OCI-LY1 (cell line): ENCODE measurements around the gene FAM200A.

Source experiments
- H2AFZ ChIP-seq: fragments of 200-600 bp; sonication (generic), shearing (Covaris generic); 2 replicates; pipeline ENCODE4 v1.6.0; 2014; ENCODE audit warnings: antibody characterized with exemption, mild to moderate bottlenecking, low read length
- H3F3A ChIP-seq: fragments of 200-600 bp; sonication (generic), shearing (Covaris generic); 2 replicates; pipeline ENCODE4 v1.6.0; 2014; ENCODE audit warnings: mild to moderate bottlenecking, antibody characterized with exemption, low read length, moderate library complexity; ENCODE audit not compliant: insufficient read depth
- H3K27ac ChIP-seq: fragments of 200-600 bp; sonication (generic); 2 replicates; pipeline ENCODE4 v1.5.1; 2014; ENCODE audit warnings: low read length, mixed run types, mild to moderate bottlenecking, low read depth; ENCODE audit not compliant: poor library complexity, severe bottlenecking
- H3K27me3 ChIP-seq: fragments of 200-600 bp; sonication (generic); 2 replicates; pipeline ENCODE4 v1.6.0; 2014; ENCODE audit warnings: antibody characterized with exemption, mild to moderate bottlenecking, low read length, moderate library complexity; ENCODE audit not compliant: insufficient read depth
- H3K36me3 ChIP-seq: fragments of 200-600 bp; sonication (generic); 2 replicates; pipeline ENCODE4 v1.6.1; 2014; ENCODE audit warnings: mild to moderate bottlenecking, antibody characterized with exemption, low read length, moderate library complexity, mixed read lengths; ENCODE audit not compliant: insufficient read depth
- H3K4me1 ChIP-seq: fragments of 200-600 bp; sonication (generic); 2 replicates; pipeline ENCODE4 v1.5.1; 2014; ENCODE audit warnings: mild to moderate bottlenecking, low read length, moderate library complexity; ENCODE audit not compliant: insufficient read depth, severe bottlenecking
- H3K4me2 ChIP-seq: fragments of 200-600 bp; sonication (generic), shearing (Covaris generic); 2 replicates; pipeline ENCODE4 v1.6.1; 2014; ENCODE audit warnings: low read length
- H3K4me3 ChIP-seq: fragments of 200-600 bp; sonication (generic); 2 replicates; pipeline ENCODE4 v1.5.1; 2014; ENCODE audit warnings: low read length, low read depth, mild to moderate bottlenecking, mixed read lengths; ENCODE audit not compliant: poor library complexity, severe bottlenecking
- H3K79me2 ChIP-seq: fragments of 200-600 bp; shearing (Covaris generic); 2 replicates; pipeline ENCODE4 v1.6.1; 2016; ENCODE audit warnings: mixed run types, low read length, mixed read lengths; ENCODE audit not compliant: insufficient read depth
- H3K9ac ChIP-seq: fragments of 200-600 bp; sonication (generic), shearing (Covaris generic); 2 replicates; pipeline ENCODE4 v1.6.1; 2014; ENCODE audit warnings: mild to moderate bottlenecking, low read length, mixed read lengths
- H3K9me2 ChIP-seq: fragments of 200-600 bp; sonication (generic), shearing (Covaris generic); 2 replicates; pipeline ENCODE4 v1.6.1; 2014; ENCODE audit warnings: low read depth, mild to moderate bottlenecking, low read length, mixed read lengths
- H3K9me3 ChIP-seq: fragments of 200-600 bp; shearing (Covaris generic); 2 replicates; pipeline ENCODE4 v1.6.1; 2014; ENCODE audit warnings: low read length, mixed read lengths
- H4K20me1 ChIP-seq: fragments of 200-600 bp; sonication (generic), shearing (Covaris generic); 2 replicates; pipeline ENCODE4 v1.6.0; 2016; ENCODE audit warnings: mild to moderate bottlenecking, low read length; ENCODE audit not compliant: insufficient read depth
- CTCF ChIP-seq: fragments of 200-600 bp; sonication (generic), shearing (Covaris generic); IDR thresholded peaks from 2 replicates; pipeline ENCODE4 v1.5.1; 2017; ENCODE audit warnings: mild to moderate bottlenecking, antibody characterized with exemption, low read length, moderate library complexity, mixed read lengths
- EZH2 ChIP-seq: fragments of 200-600 bp; sonication (generic), shearing (Covaris generic); IDR thresholded peaks from 2 replicates; pipeline ENCODE4 v1.8.0; 2017; ENCODE audit warnings: borderline replicate concordance, mixed run types, mild to moderate bottlenecking, antibody characterized with exemption, low read length, moderate library complexity, mixed read lengths

The FAM200A gene

GRCh38 chr7:99579956-99580777 is 28.3 kb upstream of the FAM200A start:
- no peaks in the 10 kb centered on the region for H3K9me3 ChIP-seq
- 0 out of 2 replicates have a peak overlapping the region, but pooled peaks have one; percentile 11 for H2AFZ ChIP-seq
- H3K79me2 ChIP-seq: no peaks in the 10 kb centered on the region
- H3K27me3 ChIP-seq: peaks cover 4% of the 10 kb centered on the region; the same call in 1 of the 2 replicates
- peak overlapping the region; percentile 56 for H3K4me3 ChIP-seq
- no peaks in the 10 kb centered on the region; the same call in 1 of the 2 replicates for H3K36me3 ChIP-seq
- H3F3A ChIP-seq: no peaks in the 10 kb centered on the region
- TF ChIP-seq EZH2 (no peak), CTCF (peak; percentile 74)
- peak overlapping the region; percentile 25; the same call in 1 of the 2 replicates for H3K9ac ChIP-seq
- H3K27ac ChIP-seq: no peak overlapping the region
- peak overlapping the region; percentile 61 for H3K4me2 ChIP-seq
- no peaks in the 10 kb centered on the region for H3K9me2 ChIP-seq
- H3K4me1 ChIP-seq: peaks cover 29% of the 10 kb centered on the region
- H4K20me1 ChIP-seq: no peaks in the 10 kb centered on the region

- Histone ChIP-seq H3K27me3 (no peaks in the 10 kb centered on the region), H3K9me3 (no peaks in the 10 kb centered on the region), H3K9ac (peak overlapping the region; percentile 25; the same call in 1 of the 2 replicates), H3K27ac (no peak overlapping the region), H3K79me2 (no peaks in the 10 kb centered on the region), H2AFZ (no peak overlapping the region), H3K36me3 (peaks cover 6% of the 10 kb centered on the region; the same call in 1 of the 2 replicates), H3K4me3 (peak overlapping the region; percentile 56), H3K4me1 (peaks cover 29% of the 10 kb centered on the region), H3K4me2 (peak overlapping the region; percentile 61), H3F3A (no peaks in the 10 kb centered on the region), H4K20me1 (no peaks in the 10 kb centered on the region), H3K9me2 (no peaks in the 10 kb centered on the region)
- TF ChIP-seq CTCF (no peak), EZH2 (no peak)
These were observed 27.5 kb upstream of the FAM200A start for GRCh38 chr7:99579281-99579955.

GRCh38 chr7:99576251-99576650 is 24.3 kb upstream of the FAM200A start:
- Histone ChIP-seq H3F3A (no peaks in the 10 kb centered on the region), H3K27ac (no peak overlapping the region), H3K4me2 (no peak overlapping the region), H3K9me2 (no peaks in the 10 kb centered on the region), H3K27me3 (no peaks in the 10 kb centered on the region), H3K36me3 (peaks cover 36% of the 10 kb centered on the region), H3K9me3 (no peaks in the 10 kb centered on the region), H3K4me3 (no peak overlapping the region), H3K9ac (no peak overlapping the region), H2AFZ (no peak overlapping the region), H4K20me1 (no peaks in the 10 kb centered on the region), H3K4me1 (peaks cover 29% of the 10 kb centered on the region), H3K79me2 (no peaks in the 10 kb centered on the region)
- TF ChIP-seq EZH2 (no peak), CTCF (no peak)
